ENCODE measurements around the gene CRIM1.

- TF ChIP-seq, protein P1, sequence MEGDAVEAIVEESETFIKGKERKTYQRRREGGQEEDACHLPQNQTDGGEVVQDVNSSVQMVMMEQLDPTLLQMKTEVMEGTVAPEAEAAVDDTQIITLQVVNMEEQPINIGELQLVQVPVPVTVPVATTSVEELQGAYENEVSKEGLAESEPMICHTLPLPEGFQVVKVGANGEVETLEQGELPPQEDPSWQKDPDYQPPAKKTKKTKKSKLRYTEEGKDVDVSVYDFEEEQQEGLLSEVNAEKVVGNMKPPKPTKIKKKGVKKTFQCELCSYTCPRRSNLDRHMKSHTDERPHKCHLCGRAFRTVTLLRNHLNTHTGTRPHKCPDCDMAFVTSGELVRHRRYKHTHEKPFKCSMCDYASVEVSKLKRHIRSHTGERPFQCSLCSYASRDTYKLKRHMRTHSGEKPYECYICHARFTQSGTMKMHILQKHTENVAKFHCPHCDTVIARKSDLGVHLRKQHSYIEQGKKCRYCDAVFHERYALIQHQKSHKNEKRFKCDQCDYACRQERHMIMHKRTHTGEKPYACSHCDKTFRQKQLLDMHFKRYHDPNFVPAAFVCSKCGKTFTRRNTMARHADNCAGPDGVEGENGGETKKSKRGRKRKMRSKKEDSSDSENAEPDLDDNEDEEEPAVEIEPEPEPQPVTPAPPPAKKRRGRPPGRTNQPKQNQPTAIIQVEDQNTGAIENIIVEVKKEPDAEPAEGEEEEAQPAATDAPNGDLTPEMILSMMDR (IDR thresholded peaks at IDR 0.05) = no peak
- no peak for TF ChIP-seq POLR2A (IDR thresholded peaks at IDR 0.05; ENCODE audit: low read depth)
Observed at GRCh38 chr2:36410681-36411080, 55.1 kb downstream of the CRIM1 start.
